GM12864 (cell line): Measurements from ENCODE around the gene NKAIN4.

ENCODE experiments used
- DNase-seq: peaks from one replicate; pipeline ENCODE4 v3.0.0-alpha.2; 2011; ENCODE audit warnings: low read depth
- H3K4me3 ChIP-seq: 2 replicates; pipeline ENCODE4 v1.5.1; 2011; ENCODE audit warnings: mild to moderate bottlenecking, low read depth, low read length, control low read depth
- CTCF ChIP-seq: IDR thresholded peaks from 2 replicates; pipeline ENCODE4 v1.5.1; 2011; ENCODE audit warnings: low read depth, mild to moderate bottlenecking, moderate library complexity, low read length, control low read depth, inconsistent platforms; ENCODE audit errors: missing control alignments

Gene NKAIN4

GRCh38 chr20:63280929-63281545, 26.8 kb upstream of the NKAIN4 start:
- no peak for DNase-seq
- no peak overlapping the region for H3K4me3 ChIP-seq
- peak; percentile 37 for TF ChIP-seq CTCF

- no peak for DNase-seq
- no peak overlapping the region for H3K4me3 ChIP-seq
- no peak for TF ChIP-seq CTCF
Observed at GRCh38 chr20:63280371-63280770, 26.1 kb upstream of the NKAIN4 start.

- H3K4me3 ChIP-seq: no peak overlapping the region
- TF ChIP-seq CTCF: no peak
- DNase-seq: no peak
Observed at GRCh38 chr20:63279931-63280330, 25.7 kb upstream of the NKAIN4 start.

- no peak for DNase-seq
Observed at GRCh38 chr20:63278661-63279060, 24.4 kb upstream of the NKAIN4 start.

GRCh38 chr20:63277466-63278272, 23.4 kb upstream of the NKAIN4 start:
- H3K4me3 ChIP-seq: no peak overlapping the region
- TF ChIP-seq CTCF: no peak
- no peak for DNase-seq

More at GRCh38 chr20:63278661-63279060, 24.4 kb upstream of the NKAIN4 start:
- TF ChIP-seq CTCF: no peak
- H3K4me3 ChIP-seq: no peak overlapping the region

GRCh38 chr20:63276956-63277355, 22.7 kb upstream of the NKAIN4 start:
- TF ChIP-seq CTCF: no peak
- no peak for DNase-seq
- H3K4me3 ChIP-seq: no peak overlapping the region
